IMR-90 (cell line): ENCODE measurements around the gene RBPJL. TPM values are rescaled to one million over a fixed set of nuclear protein-coding genes. Genes with fewer than 3 reads are reported as not detected.

Experiments used
- ATAC-seq: fragments of 200-7000 bp; cut with Tn5 transposase; 2 replicates; pipeline ENCODE4 v1.9.1; 2020; ENCODE audit warnings: low read depth, mild to moderate bottlenecking, moderate library complexity
- BruUV-seq: library from RNA; stranded (reverse); fragments of 400-500 nt; replicated peaks from 2 replicates; lab custom pipeline; 2021; lab: Mats Ljungman, UMichigan
- CTCF ChIA-PET: fragments of 300-600 bp; formaldehyde crosslinking; extraction: SDS; loops from one replicate; lab custom pipeline; 2021; ENCODE audit warnings: antibody characterized with exemption; lab: Yijun Ruan, JAX
- POLR2A ChIA-PET: fragments of 300-600 bp; sonication (Branson Sonifier 250); formaldehyde crosslinking; loops from one replicate; lab custom pipeline; 2022; ENCODE audit warnings: antibody characterized with exemption; ENCODE audit not compliant: unreplicated experiment; lab: Charles Lee
- DNase-seq: peaks from one replicate; pipeline ENCODE4 v3.0.0; 2013
- H2AFZ ChIP-seq: replicated peaks from 2 replicates; pipeline ENCODE3; 2013; ENCODE audit warnings: low read length, mild to moderate bottlenecking; ENCODE audit not compliant: poor library complexity
- H2AK5ac ChIP-seq: 2 replicates; pipeline ENCODE4 v1.6.1; 2013; ENCODE audit warnings: low read depth, low read length, inconsistent platforms
- H2AK9ac ChIP-seq: replicated peaks from 2 replicates; pipeline ENCODE3; 2013; ENCODE audit warnings: mild to moderate bottlenecking, low read depth, low read length, moderate library complexity; ENCODE audit not compliant: poor library complexity
- H2BK120ac ChIP-seq: 2 replicates; pipeline ENCODE4 v1.6.1; 2013; ENCODE audit warnings: low read depth, low read length, inconsistent platforms
- H2BK15ac ChIP-seq: 3 replicates; pipeline ENCODE4 v1.6.1; 2013; ENCODE audit warnings: low read depth, low read length, inconsistent platforms
- H2BK20ac ChIP-seq: 2 replicates; pipeline ENCODE4 v1.6.1; 2013; ENCODE audit warnings: low read depth, mild to moderate bottlenecking, inconsistent platforms, low read length, moderate library complexity
- H2BK5ac ChIP-seq: 2 replicates; pipeline ENCODE4 v1.6.1; 2013; ENCODE audit warnings: mild to moderate bottlenecking, low read depth, low read length, inconsistent platforms; ENCODE audit not compliant: poor library complexity, severe bottlenecking
- H3K14ac ChIP-seq: replicated peaks from 2 replicates; pipeline ENCODE4 v1.6.1; 2013; ENCODE audit warnings: low read depth, low read length, inconsistent platforms
- H3K18ac ChIP-seq: 2 replicates; pipeline ENCODE4 v1.6.1; 2013; ENCODE audit warnings: low read depth, low read length, control low read depth
- H3K23ac ChIP-seq: 2 replicates; pipeline ENCODE4 v1.6.1; 2013; ENCODE audit warnings: low read depth, low read length, inconsistent platforms
- H3K27ac ChIP-seq: 2 replicates; pipeline ENCODE4 v1.5.1; 2013; ENCODE audit warnings: mild to moderate bottlenecking, control low read depth, low read length; ENCODE audit not compliant: insufficient read depth
- H3K27me3 ChIP-seq: 2 replicates; pipeline ENCODE4 v1.6.1; 2013; ENCODE audit warnings: low read length; ENCODE audit not compliant: control insufficient read depth, insufficient read depth
- H3K36me3 ChIP-seq: 2 replicates; pipeline ENCODE4 v1.6.1; 2013; ENCODE audit warnings: low read length, mixed read lengths; ENCODE audit not compliant: control insufficient read depth, insufficient read depth
- H3K4ac ChIP-seq: 2 replicates; pipeline ENCODE4 v1.6.1; 2013; ENCODE audit warnings: low read depth, low read length, inconsistent platforms
- H3K4me1 ChIP-seq: 2 replicates; pipeline ENCODE4 v1.6.1; 2013; ENCODE audit warnings: low read length, mixed read lengths; ENCODE audit not compliant: control insufficient read depth, insufficient read depth
- H3K4me2 ChIP-seq: 2 replicates; pipeline ENCODE4 v1.6.1; 2013; ENCODE audit warnings: low read depth, mild to moderate bottlenecking, control low read depth, low read length, moderate library complexity
- H3K4me3 ChIP-seq: 2 replicates; pipeline ENCODE4 v1.5.1; 2013; ENCODE audit warnings: low read depth, mild to moderate bottlenecking, control low read depth, low read length, moderate library complexity; ENCODE audit not compliant: insufficient read depth
- H3K56ac ChIP-seq: 2 replicates; pipeline ENCODE4 v1.6.1; 2013; ENCODE audit warnings: low read length, inconsistent platforms; ENCODE audit not compliant: insufficient read depth; ENCODE audit errors: extremely low read depth
- H3K79me1 ChIP-seq, 2 experiments: 2 replicates each; pipeline ENCODE4 v1.6.1; 2013; ENCODE audit warnings: low read length in 2 of 2, inconsistent platforms in 1 of 2, low read depth in 1 of 2
- H3K9ac ChIP-seq: 2 replicates; pipeline ENCODE4 v1.6.1; 2013; ENCODE audit warnings: low read depth, low read length, control low read depth
- H3K9me1 ChIP-seq: 2 replicates; pipeline ENCODE4 v1.6.1; 2013; ENCODE audit warnings: low read length, inconsistent platforms; ENCODE audit not compliant: insufficient read depth
- H3K9me3 ChIP-seq: 2 replicates; pipeline ENCODE4 v1.6.1; 2013; ENCODE audit warnings: low read length; ENCODE audit not compliant: control insufficient read depth, insufficient read depth
- H4K20me1 ChIP-seq: 2 replicates; pipeline ENCODE4 v1.6.1; 2013; ENCODE audit warnings: low read length, inconsistent platforms; ENCODE audit not compliant: insufficient read depth
- H4K5ac ChIP-seq: 2 replicates; pipeline ENCODE4 v1.6.1; 2013; ENCODE audit warnings: mild to moderate bottlenecking, low read depth, low read length, control low read depth
- H4K8ac ChIP-seq, 2 experiments: 2 replicates each; pipeline ENCODE4 v1.6.1; 2013; ENCODE audit warnings: low read depth in 2 of 2, low read length in 2 of 2, control low read depth in 1 of 2, inconsistent platforms in 1 of 2
- H4K91ac ChIP-seq: 2 replicates; pipeline ENCODE4 v1.6.1; 2013; ENCODE audit warnings: low read depth, low read length, inconsistent platforms; ENCODE audit not compliant: insufficient read depth
- FOS ChIP-seq: fragments of 150-350 bp; IDR thresholded peaks from 2 replicates; pipeline ENCODE4 v1.6.1; 2016; ENCODE audit warnings: low read depth, low read length
- WGBS, 2 experiments: methylation state at CpG; one replicate each; pipeline versions ENCODE4 v1.1.5 to v1.1.7; 2013; ENCODE audit warnings: missing lambda C conversion rate in 2 of 2; ENCODE audit not compliant: insufficient read length in 1 of 2; ENCODE audit errors: extremely low coverage in 2 of 2; 5-methylcytosine and 5-hydroxymethylcytosine counted together
- dilution Hi-C: fragments of 300-500 bp; cut with HindIII; formaldehyde crosslinking; loops from one replicate; pipeline ENCODE4 v1.14.3; 2018; ENCODE audit warnings: low sequenced_read_pairs; ENCODE audit not compliant: unreplicated experiment
- in situ Hi-C: fragments of 300-500 bp; cut with MboI; formaldehyde crosslinking; loops from 3 replicates; pipeline ENCODE4 v1.14.3; 2019; ENCODE audit warnings: low sequenced_read_pairs, inconsistent platforms, mixed read lengths
- intact Hi-C: fragments of 100-400 bp; cut with micrococcal nuclease; formaldehyde crosslinking; loops from 2 replicates; pipeline ENCODE4 v1.10.0; 2022
- polyA plus RNA-seq, 3 experiments: library from polyadenylated mRNA; depleted of rRNA; stranded (reverse); fragments of >200 nt; gene quantifications; 2 replicates each; pipeline ENCODE4 v1.2.3, GENCODE V29; 2012; ENCODE audit warnings: low replicate concordance in 1 of 3
- total RNA-seq: library from RNA; depleted of rRNA; stranded (reverse); fragments of >200 nt; gene quantifications from 2 replicates; pipeline ENCODE4 v1.2.3, GENCODE V29; 2012

Gene RBPJL
- total and polyA plus RNA-seq, 2 of the 4 experiments (the other 2 are of a cell fraction): not detected

GRCh38 chr20:45342855-45343531, 36.4 kb downstream of the RBPJL start:
- ChIA-PET CTCF (no interaction called here), POLR2A (interaction anchor here (1.6 kb wide), 1 partner anchor 428 kb away, joined by 4 read pairs; no protein-coding TSS in a partner anchor)
- Histone ChIP-seq H4K8ac (peak overlapping the region; percentile 73 to 78), H4K91ac (peak overlapping the region; percentile 99), H3K9me3 (no peaks in the 10 kb centered on the region), H3K36me3 (peaks cover 32% of the 10 kb centered on the region), H3K4me2 (peak overlapping the region; percentile 87), H3K4me3 (no peak overlapping the region), H4K20me1 (peaks cover 44% of the 10 kb centered on the region), H3K14ac (peak overlapping the region; percentile 90), H3K9ac (peak overlapping the region; percentile 50), H2BK15ac (peak overlapping the region; percentile 99; the same call in 2 of the 3 replicates), H2AK5ac (peak overlapping the region; percentile 97), H3K79me1 (peaks cover 16 to 93% of the 10 kb centered on the region in 2 experiments), H2BK120ac (peak overlapping the region; percentile 95), H3K56ac (peak overlapping the region; percentile 65; the same call in 1 of the 2 replicates), H3K18ac (peak overlapping the region; percentile 70), H3K27me3 (no peaks in the 10 kb centered on the region), H2AFZ (no peak overlapping the region), H3K27ac (peak overlapping the region; percentile 92), H2BK5ac (peak overlapping the region; percentile 93), H3K4me1 (peaks cover 59% of the 10 kb centered on the region), H3K23ac (peak overlapping the region; percentile 93), H2BK20ac (peak overlapping the region; percentile 96), H3K9me1 (peaks cover 36% of the 10 kb centered on the region), H2AK9ac (peak overlapping the region; percentile 91), H4K5ac (peak overlapping the region; percentile 58), H3K4ac (peak overlapping the region; percentile 99)
- ATAC-seq: no peak
- intact Hi-C loops (no loop called here), in situ Hi-C loops (loop anchor here (25.0 kb wide), 1 partner anchor 569 kb away; the partner anchor contains the start of gene PLTP), dilution Hi-C loops (no loop called here)
- no peak for DNase-seq
- WGBS, 2 experiments: no CpG with 5 or more reads among the region's 6 CpGs
- BruUV-seq: no TSS peak
- no peak for TF ChIP-seq FOS
